IPS-11a (cell line): ENCODE data around the gene GAST.
A peak's percentile ranks its signal among the peaks of the same experiment; 100 is the strongest.
"Not testable (repeated sequence)": the region's sequence is repeated elsewhere in the genome, so short reads cannot be mapped to it uniquely, and the experiment has no call there.

ENCODE experiments used
- H3K4me3 ChIP-seq: one replicate; pipeline ENCODE4 v1.5.1; 2013; ENCODE audit warnings: low read depth, low read length, control low read depth

Gene GAST

DNA sequence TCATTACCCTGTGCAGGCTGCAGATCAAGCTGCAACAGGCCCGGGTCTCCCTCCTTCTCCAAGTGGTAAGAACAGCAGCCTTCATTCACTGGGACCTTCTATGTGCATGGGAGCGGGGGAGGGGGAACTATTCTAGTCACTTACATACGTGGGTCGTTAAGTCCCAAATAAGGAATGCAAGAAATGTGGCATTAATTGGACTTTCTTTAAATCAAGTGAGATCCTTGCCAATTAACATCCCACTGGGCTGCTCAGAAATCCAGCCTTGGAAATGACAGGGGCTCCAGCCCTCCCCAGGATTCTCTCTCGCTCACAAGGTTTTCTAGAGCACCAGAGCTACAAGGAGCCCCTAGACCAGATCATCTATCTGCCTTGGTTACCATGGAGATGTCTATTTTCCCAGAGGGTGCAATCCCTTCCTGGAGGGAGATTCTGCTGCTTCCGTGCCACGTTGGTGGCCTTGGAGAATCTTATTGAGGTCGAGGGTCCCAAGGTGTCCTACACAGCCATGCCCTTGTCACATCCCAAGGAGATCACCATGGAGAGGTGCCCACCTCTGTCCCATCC, 28.6 kb upstream of the GAST start:
- H3K4me3 ChIP-seq: no peak overlapping the region

DNA sequence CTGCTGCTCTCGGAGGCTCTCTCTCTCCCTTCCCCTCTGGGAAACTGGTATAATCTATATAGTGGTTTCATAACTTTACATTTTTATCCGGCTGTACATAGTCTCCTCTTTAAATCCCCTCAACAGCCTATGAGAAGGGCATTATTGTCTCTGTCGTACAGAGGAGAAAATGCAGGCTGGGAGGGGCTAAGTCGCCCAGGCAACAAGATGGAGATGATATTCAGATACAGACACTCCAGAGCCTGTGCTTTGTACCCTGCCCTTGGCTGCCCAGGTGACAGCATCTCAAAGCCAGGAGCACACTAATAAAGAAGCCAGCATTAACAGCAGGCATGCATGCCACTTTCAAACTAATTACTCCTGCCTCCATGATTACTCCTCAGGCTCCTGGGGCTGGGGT, 28.1 kb upstream of the GAST start:
- no peak overlapping the region for H3K4me3 ChIP-seq

DNA sequence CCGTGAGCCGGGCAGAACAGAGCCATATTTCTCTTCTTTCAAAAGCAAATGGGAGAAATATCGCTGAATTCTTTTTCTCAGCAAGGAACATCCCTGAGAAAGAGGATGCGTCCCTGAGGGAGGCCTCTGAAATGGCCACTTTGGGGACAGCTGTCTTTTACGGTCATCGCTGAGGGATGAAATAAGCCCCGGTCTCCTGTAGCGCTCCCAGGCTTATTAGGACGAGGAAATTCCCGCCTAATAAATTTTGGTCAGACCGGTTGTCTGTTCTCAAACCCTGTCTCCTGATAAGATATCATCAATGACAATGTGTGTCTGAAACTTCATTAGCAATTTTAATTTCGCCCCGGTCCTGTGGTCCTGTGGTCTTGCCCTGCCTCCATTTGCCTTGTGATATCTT, 26.4 kb upstream of the GAST start:
- not testable (repeated sequence) for H3K4me3 ChIP-seq

DNA sequence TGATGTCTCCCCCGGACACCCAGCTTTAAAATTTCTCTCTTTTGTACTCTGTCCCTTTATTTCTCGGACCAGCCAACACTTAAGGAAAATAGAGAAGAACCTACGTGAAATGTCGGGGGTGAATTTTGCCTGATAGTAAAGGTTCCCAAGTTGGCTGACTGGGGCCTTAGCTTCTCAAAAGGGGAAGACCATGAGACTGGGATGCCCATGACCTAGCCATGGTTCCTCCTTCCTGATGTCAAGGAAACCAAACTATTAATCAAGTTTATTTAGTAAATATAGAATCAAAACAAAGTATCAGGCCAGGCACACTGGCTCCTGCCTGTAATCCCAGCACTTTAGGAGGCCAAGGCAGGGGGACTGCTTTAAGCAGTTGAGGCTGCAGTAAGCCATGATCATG, 25.9 kb upstream of the GAST start:
- no peak overlapping the region for H3K4me3 ChIP-seq

DNA sequence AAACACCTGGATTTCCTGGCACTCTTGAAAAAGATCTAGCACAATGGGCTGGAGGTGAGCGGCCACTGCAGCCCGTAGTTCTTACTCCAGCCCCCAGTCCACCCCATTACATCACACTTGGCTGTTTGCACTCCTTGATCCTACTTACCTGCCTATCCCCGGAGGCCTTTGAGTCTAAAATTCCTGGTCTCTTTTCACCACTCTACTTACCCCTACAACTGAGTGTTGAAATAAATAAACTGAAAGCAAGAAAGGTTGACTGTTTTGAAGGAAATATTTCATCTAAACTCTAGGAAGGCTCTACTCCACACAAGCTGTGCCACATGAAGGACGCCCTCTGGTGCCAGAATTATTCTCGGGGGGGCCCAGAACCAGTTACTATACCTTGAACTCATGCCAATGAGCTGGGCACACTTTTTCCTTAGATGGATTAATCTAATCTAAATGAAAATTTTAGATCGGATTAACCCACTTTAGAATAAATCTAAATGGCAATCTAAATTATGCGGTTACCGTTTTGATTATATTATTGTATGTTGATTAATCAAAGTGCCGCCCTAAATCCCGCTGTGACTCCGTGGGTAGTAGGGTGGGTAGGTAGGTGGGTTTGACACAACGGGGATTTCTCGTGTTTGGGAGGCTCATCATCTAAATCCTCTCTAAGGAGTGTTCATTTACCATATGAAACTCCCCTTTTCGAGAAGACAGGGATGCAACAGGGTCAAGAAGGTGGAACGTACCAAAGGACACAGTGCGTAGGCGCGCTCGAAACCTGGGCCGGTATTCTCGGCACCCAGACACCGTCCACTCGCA, 24.1 kb upstream of the GAST start:
- peak overlapping the region; percentile 59 for H3K4me3 ChIP-seq

DNA sequence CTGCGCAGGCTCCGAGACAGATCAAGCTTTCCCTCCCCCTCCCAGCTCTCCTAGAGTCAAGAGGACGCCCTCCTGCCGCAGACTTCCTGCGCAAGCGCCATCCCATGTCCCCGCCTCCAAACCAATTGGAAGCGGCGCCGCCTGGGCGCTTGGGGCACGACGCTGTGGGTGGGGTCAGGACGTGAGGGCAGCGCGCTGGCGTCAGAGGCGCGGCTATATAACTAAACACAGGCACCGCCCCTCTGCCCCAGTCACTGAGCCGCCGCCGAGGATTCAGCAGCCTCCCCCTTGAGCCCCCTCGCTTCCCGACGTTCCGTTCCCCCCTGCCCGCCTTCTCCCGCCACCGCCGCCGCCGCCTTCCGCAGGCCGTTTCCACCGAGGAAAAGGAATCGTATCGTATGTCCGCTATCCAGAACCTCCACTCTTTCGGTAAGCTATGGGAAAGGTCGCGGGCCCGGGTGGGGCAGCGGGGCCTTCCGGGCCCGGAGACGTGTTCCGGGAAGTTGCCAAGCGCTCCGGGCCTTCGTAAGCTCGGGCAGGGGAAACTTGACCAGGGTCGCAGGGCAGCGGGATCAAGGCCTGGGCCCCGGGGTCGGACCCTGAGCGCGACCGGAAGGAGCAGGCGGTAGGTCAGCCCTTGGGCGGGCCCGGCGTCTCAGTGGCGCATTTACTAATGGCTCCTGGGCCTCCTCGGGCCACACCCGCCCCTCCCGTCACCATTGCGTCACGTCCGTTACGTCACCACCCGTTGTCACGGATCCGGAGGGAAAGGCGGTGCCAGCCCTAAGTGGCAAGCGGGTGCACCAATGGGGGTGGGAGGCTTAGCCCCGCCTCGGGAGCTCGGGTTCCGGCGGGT, 23.3 kb upstream of the GAST start, which contains the start of gene EIF1:
Gene EIF1, plus strand, starts transcription at position 245 of the 856 bp plus-strand sequence. Its CDS starts 154 bp downstream, at position 399.
- peak within 1 kb of the TSS; percentile 91 for H3K4me3 ChIP-seq

DNA sequence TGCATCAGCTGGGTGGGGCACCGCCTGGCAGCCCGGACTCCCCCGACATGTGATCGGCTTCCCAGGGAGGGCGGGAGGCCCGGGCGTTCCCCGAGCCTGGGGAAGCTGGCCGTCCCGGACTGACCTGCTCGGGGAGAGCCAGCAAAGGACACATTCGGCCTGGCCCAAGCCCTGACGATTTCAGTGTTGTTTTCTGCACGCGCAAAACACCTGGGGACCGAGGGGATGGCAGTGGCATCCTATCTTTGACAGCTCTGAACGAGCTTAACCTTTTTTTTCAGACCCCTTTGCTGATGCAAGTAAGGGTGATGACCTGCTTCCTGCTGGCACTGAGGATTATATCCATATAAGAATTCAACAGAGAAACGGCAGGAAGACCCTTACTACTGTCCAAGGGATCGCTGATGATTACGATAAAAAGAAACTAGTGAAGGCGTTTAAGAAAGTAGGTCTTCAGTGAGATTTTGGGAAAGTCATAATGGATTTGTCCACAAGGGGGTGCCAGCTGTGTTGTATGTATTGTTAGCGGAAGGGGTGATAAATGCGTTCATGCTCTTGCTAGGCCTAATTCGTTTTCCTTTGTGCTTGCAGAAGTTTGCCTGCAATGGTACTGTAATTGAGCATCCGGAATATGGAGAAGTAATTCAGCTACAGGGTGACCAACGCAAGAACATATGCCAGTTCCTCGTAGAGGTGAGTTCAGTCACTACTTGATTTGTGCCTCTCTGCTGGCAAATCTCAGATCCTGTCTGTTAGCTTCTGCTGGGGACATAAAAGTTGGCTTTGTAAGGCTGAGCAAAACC, 22.4 kb upstream of the GAST start:
- H3K4me3 ChIP-seq: peak overlapping the region; percentile 91

DNA sequence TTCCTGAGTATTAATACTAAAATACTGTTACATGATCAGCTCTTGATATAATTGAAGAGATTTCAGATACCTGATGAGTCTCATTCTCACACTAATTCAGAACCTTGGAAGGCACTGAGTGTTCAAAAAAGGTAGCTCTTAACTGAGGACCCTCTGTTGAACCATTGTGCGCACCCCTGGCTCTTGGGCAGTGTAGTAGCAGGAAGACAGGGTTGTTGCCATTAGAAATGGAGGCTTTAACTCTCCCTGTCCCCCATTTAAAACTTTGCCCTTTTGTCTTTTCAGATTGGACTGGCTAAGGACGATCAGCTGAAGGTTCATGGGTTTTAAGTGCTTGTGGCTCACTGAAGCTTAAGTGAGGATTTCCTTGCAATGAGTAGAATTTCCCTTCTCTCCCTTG, 21.6 kb upstream of the GAST start:
- peak overlapping the region; percentile 91 for H3K4me3 ChIP-seq

DNA sequence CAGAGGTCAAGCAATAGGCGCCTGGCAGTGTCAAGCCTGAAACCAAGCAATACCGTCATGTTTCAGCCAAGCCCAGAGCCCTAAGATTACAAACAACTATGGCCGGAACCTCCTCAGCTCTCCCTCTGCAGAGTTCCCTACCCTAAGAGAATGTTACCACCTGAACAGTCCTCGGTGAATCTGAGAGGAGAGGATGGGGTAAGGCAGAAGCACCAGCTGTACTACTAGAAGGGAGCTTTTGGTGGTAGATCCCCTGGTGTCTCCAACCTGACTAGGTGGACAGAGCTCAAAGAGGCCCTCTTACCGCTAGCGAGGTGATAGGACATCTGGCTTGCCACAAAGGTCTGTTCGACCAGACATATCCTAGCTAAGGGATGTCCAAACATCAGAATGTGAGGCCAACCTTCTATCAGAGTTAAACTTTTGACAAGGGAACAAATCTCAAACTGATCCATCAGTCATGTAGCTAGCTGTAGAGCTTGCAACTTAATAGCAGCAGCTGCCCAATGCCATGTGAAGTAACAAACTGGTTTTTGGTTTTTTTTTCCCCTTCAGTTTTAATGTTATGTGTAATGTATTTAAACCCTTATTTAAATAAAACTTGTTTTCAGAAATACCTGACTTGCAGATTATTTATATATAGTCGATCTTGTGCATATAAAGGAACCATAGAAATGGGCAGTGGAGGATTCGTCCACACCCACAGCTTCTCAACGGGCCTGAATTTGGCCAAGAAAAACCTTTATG, 20.9 kb upstream of the GAST start:
- no peak overlapping the region for H3K4me3 ChIP-seq

DNA sequence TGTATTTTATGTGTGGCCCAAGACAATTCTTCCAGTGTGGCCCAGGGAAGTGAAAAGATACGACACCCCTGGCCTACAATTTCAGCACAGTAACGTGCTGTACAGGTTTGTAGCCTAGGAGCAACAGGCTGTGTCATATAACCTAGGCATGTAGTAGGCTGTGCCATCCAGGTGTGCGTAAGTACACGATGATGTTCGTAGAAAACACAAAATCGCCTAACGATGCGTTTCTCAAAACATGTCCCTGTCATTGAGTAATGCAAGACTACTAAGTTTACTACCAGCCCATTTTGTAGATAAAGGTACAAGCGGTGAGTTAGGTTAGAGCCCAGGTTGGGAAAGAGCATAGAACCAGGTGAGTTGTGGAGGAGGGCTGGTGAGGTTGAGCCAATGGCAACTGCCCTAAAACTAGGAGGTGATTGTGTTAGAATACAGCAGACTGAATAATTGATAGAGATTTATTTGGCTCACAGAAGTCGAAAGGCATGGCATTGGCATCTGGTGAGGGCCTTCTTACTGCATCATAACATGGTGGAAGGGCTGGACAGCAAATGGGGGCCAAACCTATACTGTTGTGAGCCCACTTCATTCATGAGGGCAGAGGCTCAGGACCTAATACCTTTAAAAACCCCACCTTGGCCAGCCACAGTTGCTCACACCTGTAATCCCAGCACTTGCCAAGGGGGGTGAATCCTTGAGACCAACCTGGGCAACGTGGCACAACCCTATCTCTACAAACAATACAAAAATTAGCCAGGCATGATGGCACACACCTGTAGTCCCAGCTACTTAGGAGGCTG, 19.2 kb upstream of the GAST start:
- no peak overlapping the region for H3K4me3 ChIP-seq

DNA sequence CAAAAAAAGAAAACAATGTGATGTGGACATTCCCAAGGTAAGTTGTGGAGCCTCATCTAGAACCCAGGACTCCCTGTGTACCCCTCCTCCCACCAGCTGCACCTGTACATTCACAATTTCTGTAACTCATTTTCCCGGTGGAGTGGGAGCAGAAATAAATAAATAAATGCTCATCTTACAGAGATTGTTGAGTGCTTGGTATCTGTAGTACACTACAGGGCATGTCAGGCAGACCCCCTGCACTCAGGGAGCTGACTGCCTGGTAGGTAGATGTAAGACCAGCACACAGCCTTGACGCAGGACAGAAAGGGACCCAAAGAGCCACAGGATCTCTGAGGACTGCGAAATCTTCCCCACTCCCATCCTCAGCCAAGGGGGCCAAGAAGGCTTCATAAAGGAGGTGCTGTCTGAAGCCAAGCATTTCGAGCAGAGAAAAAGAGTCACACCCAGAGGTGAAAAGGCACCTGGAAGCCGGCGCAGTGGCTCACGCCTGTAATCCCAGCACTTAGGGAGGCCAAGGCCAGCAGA, 16.9 kb upstream of the GAST start:
- H3K4me3 ChIP-seq: no peak overlapping the region

DNA sequence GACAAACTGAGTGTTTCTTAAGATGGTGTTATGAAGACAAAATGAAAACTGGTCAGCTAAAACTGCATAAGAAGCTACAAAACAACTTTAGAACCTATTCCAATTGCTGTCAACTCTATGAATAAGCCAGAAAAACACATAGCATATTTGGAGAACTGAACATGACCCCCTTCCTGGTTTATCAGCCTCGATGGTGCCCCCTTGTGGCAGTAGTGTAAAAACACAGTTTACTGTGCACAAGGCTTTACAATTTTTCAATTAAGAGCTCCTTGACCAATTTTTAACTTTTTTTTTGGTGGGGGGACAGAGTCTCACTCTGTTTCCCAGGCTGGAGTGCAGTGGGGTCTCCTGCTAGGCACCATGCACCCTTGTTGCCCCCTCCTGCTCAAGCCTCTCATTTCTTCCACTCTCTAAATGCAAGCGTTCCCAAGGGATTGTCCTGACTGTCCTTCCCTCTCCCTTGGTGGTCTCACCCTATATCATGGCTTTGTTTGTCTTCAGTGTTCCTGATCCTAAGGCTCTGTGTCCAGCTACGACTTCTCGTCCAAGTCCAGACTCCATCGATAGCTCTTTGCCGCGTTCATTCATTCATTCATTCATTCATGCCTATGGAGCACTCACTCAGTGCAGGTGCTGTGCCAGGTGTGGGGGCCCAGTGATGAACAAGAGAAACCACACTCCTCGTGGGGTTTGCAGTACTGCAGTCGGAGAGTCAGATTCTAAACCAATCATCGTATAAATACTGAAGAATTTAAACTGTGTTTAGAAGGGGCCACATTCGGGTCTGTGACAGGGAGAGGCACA, 16.0 kb upstream of the GAST start:
- H3K4me3 ChIP-seq: no peak overlapping the region

DNA sequence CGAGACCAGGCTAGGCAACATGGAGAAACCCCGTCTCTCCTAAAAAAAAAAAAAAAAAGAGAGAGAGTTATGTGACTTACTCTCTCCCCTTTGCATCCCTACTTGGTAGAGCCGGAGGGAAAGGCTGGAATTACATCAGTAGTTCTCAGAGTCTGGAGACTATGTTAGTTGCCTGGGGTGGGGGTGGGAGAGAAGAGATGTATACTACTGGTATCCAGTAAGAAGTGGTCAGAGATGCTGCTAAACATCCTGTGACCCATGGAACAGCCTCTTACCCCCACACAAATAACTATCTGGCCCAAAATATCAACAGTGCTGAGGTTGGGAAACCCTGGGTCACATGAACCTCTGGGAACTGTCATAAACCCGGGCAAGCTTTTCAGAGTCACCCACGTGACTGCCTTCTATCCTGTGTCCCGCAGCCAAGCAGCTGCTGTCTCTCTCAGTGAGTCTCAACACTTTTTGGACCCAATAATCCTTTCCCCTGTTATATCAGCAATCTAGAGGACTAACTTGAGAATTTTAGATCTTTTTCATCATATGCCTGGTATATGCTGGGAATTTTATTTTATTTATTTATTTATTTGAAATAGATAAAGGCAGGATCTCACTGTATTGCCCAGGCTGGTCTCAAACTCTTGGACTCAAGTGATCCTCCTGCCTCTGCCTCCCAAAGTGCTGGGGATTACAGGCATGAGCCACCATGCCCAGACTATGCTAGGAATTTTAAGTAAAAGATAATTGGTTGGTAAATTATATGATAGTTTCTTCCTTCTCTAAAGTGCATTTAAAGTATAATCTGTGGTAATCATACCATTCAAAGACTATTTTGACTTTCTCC, 14.8 kb upstream of the GAST start:
- H3K4me3 ChIP-seq: no peak overlapping the region

DNA sequence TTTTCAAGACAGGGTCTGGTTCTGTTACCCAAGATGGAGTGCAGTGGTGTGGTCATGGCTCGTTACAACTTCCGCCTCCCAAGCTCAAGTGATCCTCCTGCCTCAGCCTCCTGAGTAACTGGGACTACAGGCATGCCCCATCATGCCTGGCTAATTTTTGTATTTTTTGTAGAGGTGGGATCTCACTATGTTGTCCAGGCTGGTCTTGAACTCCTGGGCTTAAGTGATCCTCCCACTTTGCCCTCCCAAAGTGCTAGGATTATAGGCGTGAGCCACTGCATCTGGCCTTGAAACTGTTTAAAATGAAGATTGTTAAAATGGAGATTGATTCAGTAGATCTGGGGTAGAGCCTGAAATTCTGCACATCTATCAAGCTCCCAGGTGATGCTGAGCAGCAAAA, 11.3 kb upstream of the GAST start:
- not testable (repeated sequence) for H3K4me3 ChIP-seq

DNA sequence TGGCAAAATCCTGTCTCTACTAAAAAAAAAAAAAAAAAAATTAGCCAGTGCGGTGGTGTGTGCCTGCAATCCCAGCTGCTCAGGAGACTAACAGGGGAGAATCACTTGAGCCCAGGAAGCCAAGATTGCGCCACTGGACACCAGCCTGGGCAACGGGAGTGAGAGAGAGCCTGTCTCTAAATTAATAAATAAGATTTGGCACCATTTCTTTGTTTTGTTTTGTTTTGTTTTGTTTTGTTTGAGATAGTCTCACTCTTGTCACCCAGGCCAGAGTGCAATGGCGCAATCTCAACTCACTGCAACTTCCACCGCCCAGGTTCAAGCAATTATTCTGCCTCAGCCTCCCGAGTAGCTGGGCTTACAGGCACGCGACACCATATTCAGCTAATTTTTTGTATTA, 9.4 kb upstream of the GAST start:
- no peak overlapping the region for H3K4me3 ChIP-seq

DNA sequence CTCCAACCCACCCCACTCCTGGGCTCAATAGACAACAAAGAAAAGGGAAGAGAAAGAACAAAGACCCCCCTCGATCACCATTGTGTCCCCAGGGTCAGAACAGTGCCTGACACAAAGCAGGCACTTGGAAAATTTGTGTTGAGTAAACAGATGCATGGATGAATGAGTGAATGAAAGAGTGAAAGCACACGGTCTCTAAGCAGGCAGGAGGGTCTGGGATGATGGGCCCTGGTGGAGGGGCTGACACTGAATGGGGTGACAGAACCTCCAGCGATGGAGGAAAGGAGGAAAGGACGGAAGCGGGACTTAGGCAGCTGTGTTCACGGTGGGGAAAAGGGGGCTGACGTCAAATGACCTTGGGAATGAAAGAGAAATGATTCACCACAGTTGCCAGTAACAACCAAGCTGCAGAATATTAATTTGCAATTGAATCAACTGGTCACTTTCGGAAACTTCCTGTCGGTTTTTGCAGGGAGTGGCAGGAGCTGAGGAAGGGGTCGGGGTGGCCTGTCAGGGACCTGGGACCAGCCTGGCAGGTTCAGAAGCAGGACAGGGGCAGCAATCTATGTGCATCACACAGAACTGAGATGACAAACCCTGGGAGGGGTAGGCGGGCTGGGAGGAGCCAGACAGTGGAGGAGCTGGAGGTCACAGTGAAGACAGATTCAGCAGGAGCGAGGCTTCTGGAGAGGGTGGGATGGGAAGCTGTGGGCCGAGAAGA, 6.7 kb upstream of the GAST start:
- no peak overlapping the region for H3K4me3 ChIP-seq
